GM18870 (cell line): ENCODE data around the gene SMYD3.
"Not testable (repeated sequence)": the region's sequence is repeated elsewhere in the genome, so short reads cannot be mapped to it uniquely, and the experiment has no call there.

Experiments
- ATAC-seq: cut with Tn5 transposase; IDR thresholded peaks from one replicate; pipeline ENCODE4 v1.9.1; 2021; ENCODE audit warnings: moderate library complexity; ENCODE audit not compliant: unreplicated experiment

Gene SMYD3

DNA sequence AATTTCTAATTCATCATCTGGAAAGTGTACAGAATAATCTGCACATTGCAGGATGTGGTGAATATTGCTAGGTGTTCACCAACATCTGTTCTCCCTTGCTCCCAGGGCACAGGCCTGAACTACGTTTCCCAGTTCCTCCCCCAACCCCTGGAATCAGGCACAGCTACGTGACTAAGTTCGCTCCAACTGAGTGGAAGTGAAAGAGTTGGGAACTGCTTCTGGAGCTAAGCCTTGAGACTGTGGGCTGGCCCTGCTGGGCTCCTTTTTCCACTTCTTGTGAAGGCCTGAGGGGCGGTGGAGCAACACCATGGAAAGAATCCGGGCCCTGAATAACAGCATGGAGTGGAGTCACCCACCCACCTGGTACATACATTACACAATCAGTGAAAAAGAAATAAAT, 534.6 kb downstream of the SMYD3 start:
- no peak for ATAC-seq

DNA sequence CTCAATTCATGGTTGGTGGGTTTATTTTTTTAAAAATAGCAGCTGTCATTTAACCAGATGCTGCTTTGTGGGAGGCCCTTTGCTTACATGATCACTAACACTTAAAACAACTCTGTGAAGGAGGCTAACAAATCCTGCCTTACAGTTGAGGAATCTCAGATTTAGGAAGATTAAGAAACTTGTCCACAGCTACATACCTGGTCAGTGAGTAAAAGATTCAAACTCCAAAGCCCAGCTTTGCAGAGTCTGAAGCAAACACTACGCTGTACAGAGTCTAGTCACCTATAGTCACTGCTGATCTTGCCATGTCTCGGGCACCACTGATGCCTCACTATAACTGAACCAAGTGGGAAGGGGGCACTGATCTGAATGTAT, 535.4 kb downstream of the SMYD3 start:
- ATAC-seq: no peak

DNA sequence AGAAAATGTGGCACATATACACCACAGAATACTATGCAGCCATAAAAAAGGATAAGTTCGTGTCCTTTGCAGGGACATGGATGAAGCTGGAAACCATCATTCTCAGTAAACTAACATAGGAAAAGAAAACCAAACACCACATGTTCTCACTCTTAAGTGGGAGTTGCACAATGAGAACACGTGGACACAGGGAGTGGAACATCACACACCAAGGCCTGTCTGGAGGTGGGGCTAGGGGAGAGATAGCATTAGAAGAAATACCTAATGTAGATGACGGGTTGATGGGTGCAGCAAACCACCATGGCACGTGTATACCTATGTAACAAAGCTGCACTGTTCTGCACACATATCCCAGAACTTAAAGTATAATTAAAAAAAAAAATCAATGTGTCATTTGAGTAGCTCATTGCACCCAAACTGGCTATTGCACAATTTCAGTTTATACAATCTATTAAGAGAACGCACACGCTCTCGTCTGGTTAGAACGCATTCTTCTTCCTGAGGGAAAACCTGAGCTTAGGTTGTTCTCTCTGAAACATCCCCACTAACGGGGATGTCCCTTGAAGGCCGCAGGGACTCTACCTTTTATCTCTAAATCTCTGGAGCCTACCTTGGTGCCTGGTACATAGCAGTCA, 535.9 kb downstream of the SMYD3 start:
- not testable (repeated sequence) for ATAC-seq

DNA sequence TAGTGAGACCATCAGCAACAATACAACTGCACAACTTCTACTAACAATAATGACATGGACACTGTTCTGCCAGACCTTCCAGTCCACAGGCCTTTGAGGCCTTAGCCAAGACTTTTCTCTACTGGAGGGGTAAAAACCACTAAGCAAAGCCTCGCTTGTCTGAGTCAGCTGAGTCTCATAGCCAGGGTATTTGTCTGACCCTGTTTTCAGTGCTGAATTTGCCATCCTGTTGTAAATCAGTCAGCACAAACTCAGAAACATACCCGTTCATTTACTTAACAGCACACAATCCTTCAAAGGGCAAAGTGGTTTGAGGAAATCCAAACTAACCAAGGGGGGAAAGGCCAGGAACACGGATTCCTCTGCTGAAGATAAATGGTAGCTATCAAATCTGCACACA, 537.8 kb downstream of the SMYD3 start:
- no peak for ATAC-seq

DNA sequence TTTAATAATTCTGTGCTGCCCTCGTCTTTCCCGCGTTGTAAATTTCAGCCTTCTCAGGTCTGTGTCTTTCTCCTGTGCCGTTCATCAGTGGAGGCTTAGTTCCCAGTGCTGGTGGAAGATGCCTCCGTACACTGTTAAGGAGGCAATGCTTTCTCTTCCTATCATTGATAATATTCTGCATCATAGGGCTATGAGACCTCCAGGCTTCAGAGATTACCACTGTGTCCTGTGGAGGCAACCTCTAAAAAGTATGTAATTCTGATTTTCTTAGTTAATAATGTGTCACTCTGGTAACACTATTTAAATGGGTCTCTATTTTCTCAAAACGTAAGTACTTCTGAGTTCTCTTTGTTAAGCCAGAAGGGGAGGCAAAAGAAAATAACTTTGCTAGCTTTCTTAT, 538.3 kb downstream of the SMYD3 start:
- ATAC-seq: no peak

DNA sequence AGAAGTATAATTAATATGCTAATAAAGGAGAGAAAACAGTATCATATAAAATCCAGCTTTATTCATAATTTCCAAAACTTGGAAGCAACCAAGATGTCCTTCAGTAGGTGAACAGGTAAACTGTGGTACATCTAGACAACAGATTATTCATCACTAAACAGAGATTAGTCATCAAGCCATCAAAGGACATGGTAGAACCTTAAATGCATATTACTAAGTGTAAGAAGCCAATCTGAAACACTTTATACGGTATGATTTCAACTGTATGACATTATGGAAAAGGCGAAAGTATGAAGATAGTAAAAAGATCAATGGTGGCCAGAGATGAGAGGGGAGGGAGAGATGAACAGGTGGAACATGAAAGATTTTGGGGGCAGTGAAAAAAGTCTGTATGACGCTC, 541.7 kb downstream of the SMYD3 start:
- no peak for ATAC-seq

DNA sequence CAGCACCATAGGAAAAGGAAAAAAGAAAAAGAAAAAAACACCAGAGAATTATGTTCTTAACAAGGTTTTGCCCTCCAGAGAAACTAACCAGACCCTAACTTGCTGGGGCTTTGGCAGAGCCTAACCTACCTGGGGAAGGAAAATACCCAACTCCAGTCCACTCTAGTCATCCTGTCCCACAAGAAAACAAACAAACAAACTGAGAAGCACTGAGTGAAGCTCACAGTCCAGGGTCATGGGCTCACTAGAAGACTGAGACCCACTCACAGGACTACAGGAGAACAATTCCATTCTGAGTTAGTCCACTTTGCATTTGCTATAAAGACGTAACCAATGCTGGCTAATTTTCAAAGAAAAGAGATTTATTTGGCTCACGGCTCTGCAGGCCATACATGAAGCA, 543.4 kb downstream of the SMYD3 start:
- ATAC-seq: no peak

DNA sequence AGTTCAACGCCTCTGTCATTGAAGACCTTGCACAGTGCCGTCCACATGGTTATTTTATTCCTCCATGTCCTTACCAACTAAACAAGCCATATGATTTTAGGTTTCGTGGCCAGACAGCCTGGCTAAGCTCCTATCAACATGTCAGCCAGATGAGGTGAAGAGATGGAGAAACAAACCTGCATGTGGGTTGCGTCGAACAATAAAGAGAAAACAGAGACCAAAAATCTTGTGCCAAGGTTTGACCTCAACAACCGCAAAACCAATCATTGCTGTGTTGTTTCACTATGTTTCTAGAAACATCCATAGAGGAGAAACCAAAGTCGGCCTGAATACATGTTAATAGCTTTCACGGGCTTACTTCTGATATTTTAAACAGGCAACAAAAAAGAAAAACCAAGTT, 544.6 kb downstream of the SMYD3 start:
- no peak for ATAC-seq

DNA sequence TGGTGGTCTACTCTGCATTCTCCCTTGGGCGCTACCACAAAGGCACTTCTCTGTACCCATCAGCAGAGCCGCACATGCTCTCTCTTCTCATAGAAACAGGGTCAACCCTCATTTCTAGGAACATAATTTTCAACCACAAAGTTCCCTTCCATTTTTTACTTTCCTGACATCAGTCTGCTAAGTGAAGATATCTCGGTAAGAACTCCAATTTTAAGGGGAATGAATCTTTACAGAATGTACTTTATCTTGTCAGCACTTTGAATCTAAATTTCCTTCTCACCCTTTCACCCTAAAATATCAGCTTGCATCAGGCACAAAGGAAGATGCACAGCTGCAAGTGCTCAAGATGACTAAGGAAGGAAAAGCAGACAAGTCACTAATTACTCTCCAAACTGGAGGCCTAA, 545.9 kb downstream of the SMYD3 start:
- ATAC-seq: no peak

DNA sequence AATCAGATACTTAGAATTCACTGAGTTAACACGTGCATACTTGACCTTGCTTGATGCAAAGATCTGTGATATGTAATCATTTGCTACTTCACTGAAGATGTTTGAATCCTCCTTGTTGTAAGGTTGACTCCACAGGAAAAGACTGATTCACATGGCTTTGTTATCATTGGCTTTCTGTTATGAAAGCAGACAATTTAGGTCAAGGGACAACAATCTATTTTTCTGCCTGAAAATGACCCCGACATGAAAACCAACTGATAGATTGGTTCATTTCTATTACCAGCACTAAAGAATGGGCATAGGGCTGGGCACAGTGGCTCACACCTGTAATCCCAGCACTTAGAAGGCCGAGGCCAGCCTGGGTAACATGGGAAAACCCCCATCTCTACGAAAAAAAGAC, 546.9 kb downstream of the SMYD3 start:
- no peak for ATAC-seq

DNA sequence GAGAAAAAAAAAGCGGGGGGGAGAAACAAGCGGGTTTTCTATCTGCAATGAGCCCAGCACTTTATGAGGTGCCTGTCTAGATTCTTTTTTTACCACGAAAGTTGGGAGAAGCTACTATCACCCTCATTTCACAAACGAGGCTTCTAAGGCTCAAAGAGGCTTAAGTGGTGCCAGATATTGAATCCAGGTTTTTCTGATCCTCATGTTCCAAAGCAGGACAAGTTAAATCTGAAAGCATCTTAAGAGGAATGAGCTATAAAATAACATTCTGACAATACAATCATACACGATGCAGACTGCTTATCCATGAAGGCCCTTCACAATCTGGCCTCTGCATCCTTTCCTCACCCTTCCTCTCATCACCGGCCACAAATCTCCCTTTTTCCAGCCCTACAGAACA, 549.1 kb downstream of the SMYD3 start:
- ATAC-seq: no peak

DNA sequence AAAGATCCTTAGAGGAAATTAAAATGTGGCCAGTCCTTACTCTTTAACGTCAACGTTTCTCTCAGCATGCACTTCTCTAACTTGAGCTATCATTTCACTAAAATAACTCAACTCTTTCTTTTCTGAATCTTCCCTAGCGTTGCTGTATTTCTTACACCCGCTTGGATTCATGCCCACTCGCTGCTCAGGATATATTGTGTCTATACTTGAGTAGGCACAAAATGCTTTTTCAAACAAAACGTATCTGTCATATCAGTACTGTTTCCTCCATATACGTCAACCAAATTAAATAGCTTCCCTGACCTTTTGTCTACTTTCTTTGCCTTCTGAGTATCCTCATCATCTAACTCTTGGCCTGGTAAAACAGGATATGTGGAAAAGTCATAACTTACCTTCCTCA, 549.7 kb downstream of the SMYD3 start:
- ATAC-seq: no peak

DNA sequence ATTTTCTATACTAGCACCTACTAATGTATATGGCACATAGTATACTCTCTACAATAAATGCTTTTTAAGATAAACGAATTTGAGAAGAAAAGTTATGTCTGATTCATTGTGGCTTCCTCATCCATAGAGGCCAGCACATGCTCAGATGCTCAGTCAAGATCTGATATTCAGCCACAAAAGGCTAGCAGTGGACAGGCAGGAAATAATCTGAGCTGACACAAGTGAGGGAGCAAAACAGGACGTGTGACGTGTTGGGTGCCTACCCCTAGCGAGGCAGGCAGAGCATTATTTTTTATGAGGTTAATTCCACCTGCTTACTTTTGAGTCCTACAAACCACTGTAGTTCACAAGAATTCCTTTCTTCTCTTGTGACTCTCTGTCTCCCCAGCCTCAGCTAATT, 550.9 kb downstream of the SMYD3 start:
- ATAC-seq: no peak

DNA sequence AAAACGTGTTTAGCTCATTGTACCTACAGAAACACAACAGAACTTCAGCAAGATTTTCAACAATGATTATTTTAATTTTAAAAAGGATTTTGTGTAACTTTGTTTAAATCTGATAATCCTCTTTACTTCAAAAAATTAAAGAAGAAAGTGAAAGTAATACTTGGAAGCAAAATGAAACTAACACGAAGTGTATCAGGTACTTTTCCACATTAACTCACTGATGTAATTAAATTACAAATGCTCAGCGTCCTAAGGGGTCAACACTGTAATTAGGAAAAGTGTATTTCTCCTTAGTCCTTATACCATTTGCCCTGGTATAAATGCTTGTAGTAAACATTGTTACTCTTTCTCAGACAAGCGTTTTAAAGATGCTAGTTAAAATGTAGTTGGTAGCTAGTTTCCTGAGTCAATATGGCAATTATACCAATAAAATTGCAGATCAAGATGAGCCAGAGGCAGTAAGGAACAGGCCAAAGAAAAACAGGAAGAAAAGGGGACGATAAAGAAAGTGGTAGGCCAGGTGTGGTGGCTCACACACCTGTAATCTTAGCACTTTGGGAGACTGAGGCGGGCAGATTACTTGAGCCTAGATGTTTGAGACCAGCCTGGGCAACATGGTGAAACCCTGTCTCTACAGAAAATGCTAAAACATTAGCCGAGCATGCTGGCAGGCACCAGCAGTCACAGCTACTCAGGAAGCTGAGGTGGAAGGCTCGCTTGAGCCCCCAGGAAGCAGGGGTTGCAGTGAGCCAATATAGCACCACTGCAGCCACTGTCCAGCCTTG, 553.0 kb downstream of the SMYD3 start:
- peak; percentile 45 for ATAC-seq

DNA sequence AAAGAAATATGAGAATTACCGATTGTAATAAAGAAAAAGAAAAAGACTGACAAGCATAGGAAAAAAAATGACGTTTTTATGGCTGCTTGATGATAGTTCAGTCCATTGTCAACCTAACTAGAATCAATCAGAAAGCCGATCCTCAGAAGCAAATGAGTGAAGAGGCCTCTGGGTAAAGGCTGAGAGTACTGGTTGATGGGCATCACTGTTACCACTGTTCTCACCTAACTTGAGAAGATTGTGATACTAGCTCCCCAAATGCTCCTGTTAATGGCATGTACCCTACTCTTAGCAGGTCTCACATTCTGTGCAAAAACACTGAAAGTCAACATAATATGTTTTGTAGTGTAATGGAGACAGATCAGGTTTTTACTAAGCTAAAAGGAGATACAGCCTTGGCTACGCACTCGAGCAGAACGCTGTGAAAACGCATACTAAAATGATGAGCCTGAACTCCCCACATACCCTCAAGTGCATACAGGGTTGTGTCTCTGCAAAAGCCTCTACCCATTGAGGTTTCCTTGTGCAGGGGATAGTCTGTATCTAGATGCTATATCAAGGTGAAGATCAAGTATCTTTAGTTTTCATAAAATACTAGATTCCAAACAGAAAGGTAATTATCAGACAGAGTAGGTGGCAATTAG, 554.6 kb downstream of the SMYD3 start:
- ATAC-seq: no peak

DNA sequence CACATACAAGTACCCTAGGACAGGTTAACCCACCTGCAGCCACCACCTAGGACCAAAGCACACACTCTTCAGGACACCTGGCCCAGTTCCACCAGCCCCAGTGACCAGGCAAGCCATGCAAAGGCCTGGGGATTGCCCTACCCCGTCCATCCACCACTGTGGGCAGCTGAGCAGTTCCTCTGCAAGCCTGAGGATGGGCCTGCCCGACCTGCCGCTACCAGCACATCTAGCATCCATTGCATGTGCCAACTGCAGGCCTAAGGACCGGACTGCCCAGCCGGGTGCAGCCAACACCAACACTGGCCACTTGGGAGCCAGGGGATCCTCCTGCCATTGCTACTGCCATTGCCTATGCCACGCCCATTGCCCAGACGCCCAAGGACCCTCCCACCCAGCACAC, 558.3 kb downstream of the SMYD3 start:
- no peak for ATAC-seq

DNA sequence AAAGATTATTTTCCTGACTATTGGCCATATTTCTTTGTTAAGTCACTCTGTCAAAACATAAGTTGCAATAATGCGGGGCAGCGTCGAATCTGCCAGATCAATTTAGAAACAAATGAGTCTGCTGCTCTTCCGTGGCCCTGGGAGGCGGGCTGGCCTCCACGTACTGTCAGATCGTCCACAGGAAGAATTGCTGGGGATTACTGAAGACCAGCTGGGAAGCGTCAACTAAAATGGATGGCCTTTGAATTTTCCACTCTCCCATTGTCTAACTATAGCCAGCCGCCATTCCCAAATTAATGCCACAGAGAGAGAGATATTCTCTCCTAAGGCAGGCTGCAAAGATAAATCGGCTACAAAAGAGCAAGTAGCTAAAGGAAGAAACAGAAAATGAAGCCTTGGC, 560.2 kb downstream of the SMYD3 start:
- no peak for ATAC-seq

DNA sequence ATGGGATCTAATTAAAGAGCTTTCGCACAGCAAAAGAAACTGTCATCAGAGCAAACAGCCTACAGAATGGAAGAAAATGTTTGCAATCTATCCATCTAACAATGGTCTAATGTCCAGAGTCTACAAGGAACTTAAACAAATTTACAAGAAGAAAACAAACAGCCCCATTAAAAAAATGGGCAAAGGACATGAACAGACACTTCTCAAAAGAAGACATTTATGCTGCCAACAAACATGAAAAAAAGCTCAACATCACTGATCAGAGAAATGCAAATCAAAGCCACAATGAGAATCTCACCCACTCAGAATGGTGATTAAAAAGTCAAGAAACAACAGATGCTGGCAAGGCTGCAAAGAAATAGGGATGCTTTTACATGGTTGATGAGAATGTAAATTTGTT, 561.9 kb downstream of the SMYD3 start:
- ATAC-seq: not testable (repeated sequence)

DNA sequence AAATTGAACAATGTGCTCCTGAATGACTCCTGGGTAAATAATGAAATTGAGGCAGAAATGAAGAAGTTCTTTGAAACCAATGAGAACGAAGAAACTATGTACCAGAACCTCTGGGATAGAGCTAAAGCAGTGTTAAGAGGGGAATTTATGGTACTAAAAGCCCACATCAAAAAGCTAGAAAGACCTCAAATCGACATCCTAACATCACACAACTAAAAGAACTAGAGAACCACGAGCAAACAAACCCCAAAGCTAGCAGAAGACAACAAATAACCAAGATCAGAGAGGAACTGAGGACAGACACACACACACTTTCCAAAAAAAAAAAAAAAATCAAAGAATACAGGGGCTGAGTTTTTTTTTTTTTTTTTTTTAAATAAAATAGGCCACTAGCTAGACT, 564.2 kb downstream of the SMYD3 start:
- ATAC-seq: no peak

DNA sequence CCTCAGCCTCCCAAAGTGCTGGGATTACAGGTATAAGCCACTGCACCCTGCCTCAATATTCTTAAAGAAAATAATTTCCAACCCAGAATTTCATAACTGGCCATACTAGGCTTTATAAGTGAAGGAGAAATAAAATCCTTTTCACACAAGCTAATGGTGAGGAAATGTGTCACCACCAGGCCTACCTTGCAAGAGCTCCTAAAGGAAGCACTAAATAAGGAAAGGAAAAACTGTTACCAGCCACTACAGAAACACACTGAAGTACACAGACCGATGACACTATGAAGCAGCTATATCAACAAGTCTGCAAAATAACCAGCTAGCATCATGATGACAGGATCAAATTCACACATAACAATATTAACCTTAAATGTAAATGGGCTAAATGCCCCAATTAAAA, 565.3 kb downstream of the SMYD3 start:
- ATAC-seq: not testable (repeated sequence)

DNA sequence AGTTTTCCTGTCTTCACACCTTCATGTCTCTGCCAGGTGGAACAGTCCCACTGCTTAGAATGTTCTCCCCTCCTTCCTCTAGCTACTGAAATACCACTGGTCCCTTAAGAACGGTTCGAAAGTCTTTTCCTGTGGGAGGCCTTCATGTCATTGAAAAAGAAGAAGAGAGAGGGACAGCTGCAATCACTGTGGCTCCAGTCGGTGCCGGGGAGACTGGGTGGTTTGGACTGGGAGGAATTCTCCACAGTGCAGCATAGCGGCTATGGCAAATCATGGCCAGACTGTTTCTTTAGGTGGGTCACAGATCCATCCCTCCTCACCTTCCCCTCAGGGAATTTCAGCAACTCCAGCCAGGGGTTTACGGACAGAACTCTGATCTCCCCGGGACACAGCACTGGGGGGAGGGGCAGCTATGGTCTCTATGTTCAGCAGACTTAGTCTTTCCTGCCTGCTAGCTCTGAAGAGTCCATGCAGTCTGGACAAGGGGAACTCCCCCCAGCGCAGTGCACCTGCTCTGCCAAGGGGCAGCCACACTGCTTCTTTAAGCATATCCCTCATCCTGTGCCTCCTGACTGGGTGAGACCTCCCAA, 567.2 kb downstream of the SMYD3 start:
- no peak for ATAC-seq

DNA sequence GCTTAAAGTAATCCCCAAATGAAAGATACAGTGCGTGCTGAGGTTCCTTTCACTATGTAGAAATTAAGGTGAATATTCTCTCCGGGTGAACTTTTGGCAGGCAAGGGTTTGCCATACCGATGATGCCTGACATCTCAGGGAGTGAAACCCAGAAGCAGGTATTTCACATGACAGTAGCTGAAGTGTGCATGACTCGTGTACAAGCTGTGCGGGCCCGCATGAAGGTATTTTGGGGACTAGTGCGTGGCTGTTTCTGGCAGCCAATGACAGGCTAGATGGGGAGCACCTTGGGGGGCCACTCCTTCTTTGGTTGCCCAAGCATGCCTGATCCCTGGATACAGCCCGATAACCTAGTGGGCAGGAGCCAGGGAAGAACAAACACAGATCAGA, 569.0 kb downstream of the SMYD3 start:
- ATAC-seq: no peak
